Panc1 (cell line): ENCODE measurements around the gene TLK1.

Source experiments
- POLR2AphosphoS5 ChIP-seq: IDR thresholded peaks from 2 replicates; pipeline ENCODE4 v1.6.1; 2012; ENCODE audit warnings: mild to moderate bottlenecking, low read depth, low read length, moderate library complexity
- REST ChIP-seq, 2 experiments: IDR thresholded peaks; 2 replicates each; pipeline ENCODE4 v1.6.1; 2011 to 2012; ENCODE audit warnings: low read depth in 2 of 2, control low read depth in 1 of 2, low read length in 1 of 2, mild to moderate bottlenecking in 1 of 2, moderate library complexity in 1 of 2; ENCODE audit not compliant: insufficient read depth in 1 of 2
- TCF7L2 ChIP-seq: IDR thresholded peaks from 2 replicates; pipeline ENCODE4 v1.6.1; 2011; ENCODE audit warnings: mild to moderate bottlenecking, low read depth, low read length, inconsistent platforms
- TF ChIP-seq, protein P1 (sequence below): fragments of 450-650 bp; IDR thresholded peaks from 2 replicates; pipeline ENCODE4 v1.5.1; 2017; ENCODE audit warnings: mild to moderate bottlenecking

GRCh38 chr2:171128461-171128860, 32.2 kb downstream of the TLK1 start:
- TF ChIP-seq REST (IDR thresholded peaks at IDR 0.05; ENCODE audit: insufficient read depth in 1 of 2, low read depth in 2 of 2, low read length in 1 of 2), result no peak
- TF ChIP-seq, protein P1, sequence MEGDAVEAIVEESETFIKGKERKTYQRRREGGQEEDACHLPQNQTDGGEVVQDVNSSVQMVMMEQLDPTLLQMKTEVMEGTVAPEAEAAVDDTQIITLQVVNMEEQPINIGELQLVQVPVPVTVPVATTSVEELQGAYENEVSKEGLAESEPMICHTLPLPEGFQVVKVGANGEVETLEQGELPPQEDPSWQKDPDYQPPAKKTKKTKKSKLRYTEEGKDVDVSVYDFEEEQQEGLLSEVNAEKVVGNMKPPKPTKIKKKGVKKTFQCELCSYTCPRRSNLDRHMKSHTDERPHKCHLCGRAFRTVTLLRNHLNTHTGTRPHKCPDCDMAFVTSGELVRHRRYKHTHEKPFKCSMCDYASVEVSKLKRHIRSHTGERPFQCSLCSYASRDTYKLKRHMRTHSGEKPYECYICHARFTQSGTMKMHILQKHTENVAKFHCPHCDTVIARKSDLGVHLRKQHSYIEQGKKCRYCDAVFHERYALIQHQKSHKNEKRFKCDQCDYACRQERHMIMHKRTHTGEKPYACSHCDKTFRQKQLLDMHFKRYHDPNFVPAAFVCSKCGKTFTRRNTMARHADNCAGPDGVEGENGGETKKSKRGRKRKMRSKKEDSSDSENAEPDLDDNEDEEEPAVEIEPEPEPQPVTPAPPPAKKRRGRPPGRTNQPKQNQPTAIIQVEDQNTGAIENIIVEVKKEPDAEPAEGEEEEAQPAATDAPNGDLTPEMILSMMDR, result no peak
- TF ChIP-seq POLR2AphosphoS5, result no peak
- TF ChIP-seq TCF7L2, result no peak
